Breast epithelium (tissue), 4 donors: ENCODE measurements around the gene PNMT. TPM values are rescaled to one million over a fixed set of nuclear protein-coding genes. Genes with fewer than 3 reads are reported as not detected.

Experiments
- DNase-seq, 2 donors: peaks; one replicate each; pipeline ENCODE4 v3.0.0-alpha.2; 2019; ENCODE audit warnings: low spot score in 2 of 2
- H3K27ac ChIP-seq, 2 donors: fragments of 200-600 bp; sonication (generic) in 1 of 2; one replicate each; pipeline ENCODE4 v1.5.1; 2016 to 2019; ENCODE audit warnings: mild to moderate bottlenecking in 1 of 2
- H3K27me3 ChIP-seq, 2 donors: fragments of 200-600 bp; sonication (generic) in 1 of 2; one replicate each; pipeline versions ENCODE4 v1.5.1 to v1.6.0; 2017 to 2019; ENCODE audit warnings: control low read depth in 1 of 2, mild to moderate bottlenecking in 1 of 2
- H3K36me3 ChIP-seq: fragments of 200-600 bp; one replicate; pipeline ENCODE4 v1.5.1; 2019
- H3K4me1 ChIP-seq, 2 donors: fragments of 200-600 bp; sonication (generic); one replicate each; pipeline ENCODE4 v1.5.1; 2016 to 2019; ENCODE audit warnings: control low read depth in 1 of 2
- H3K4me3 ChIP-seq, 3 donors: fragments of 200-600 bp; sonication (generic); 1 replicate in 2 of 3; 2 replicates in 1 of 3; pipeline ENCODE4 v1.5.1; 2016 to 2019; ENCODE audit warnings: mild to moderate bottlenecking in 3 of 3, moderate library complexity in 2 of 3
- H3K9me3 ChIP-seq, 2 donors: fragments of 200-600 bp; sonication (generic) in 1 of 2; one replicate each; pipeline ENCODE4 v1.5.1; 2016 to 2019; ENCODE audit warnings: control low read depth in 1 of 2
- POLR2A ChIP-seq: fragments of 450-650 bp; IDR thresholded peaks from one replicate; pipeline ENCODE4 v1.6.1; 2016; ENCODE audit warnings: antibody characterized with exemption, mild to moderate bottlenecking, moderate library complexity
- POLR2AphosphoS5 ChIP-seq, 3 donors: sonication (generic); formaldehyde crosslinking; IDR thresholded peaks; one replicate each; pipeline ENCODE4 v1.6.1; 2017; ENCODE audit warnings: antibody characterized with exemption in 3 of 3
- intact Hi-C: fragments of 100-400 bp; cut with DNase I; formaldehyde crosslinking; loops from one replicate; pipeline ENCODE4 v1.15.1; 2023; ENCODE audit warnings: low total_unique reads
- total RNA-seq, 3 donors: library from RNA; depleted of rRNA; stranded (reverse); fragments of >200 nt; gene quantifications; one replicate each; pipeline ENCODE4 v1.1.0, GENCODE V29; 2016
- TF ChIP-seq, protein P1 (sequence below), 3 donors: fragments of 450-650 bp; IDR thresholded peaks; one replicate each; pipeline ENCODE4 v1.5.1; 2016 to 2017; ENCODE audit warnings: antibody characterized with exemption in 3 of 3, mild to moderate bottlenecking in 3 of 3, moderate library complexity in 3 of 3

PNMT gene
- total RNA-seq, 3 donors from 2014 or later = 1.6 to 9.5 (median 5.1) TPM

- Histone ChIP-seq H3K9me3 (no peaks in the 10 kb centered on the region), H3K4me3 (no peak overlapping the region), H3K36me3 (no peaks in the 10 kb centered on the region), H3K27me3 (peaks cover 0 to 3% of the 10 kb centered on the region in 2 donors), H3K4me1 (peaks cover 6 to 24% of the 10 kb centered on the region in 2 donors), H3K27ac (no peak overlapping the region)
- intact Hi-C loops = loop anchor here (10.0 kb wide), 1 partner anchor 132 kb away; no protein-coding TSS in a partner anchor
- DNase-seq = no peak
- TF ChIP-seq POLR2AphosphoS5 (IDR thresholded peaks at IDR 0.05) (no peak), POLR2A (no peak)
- TF ChIP-seq, protein P1, sequence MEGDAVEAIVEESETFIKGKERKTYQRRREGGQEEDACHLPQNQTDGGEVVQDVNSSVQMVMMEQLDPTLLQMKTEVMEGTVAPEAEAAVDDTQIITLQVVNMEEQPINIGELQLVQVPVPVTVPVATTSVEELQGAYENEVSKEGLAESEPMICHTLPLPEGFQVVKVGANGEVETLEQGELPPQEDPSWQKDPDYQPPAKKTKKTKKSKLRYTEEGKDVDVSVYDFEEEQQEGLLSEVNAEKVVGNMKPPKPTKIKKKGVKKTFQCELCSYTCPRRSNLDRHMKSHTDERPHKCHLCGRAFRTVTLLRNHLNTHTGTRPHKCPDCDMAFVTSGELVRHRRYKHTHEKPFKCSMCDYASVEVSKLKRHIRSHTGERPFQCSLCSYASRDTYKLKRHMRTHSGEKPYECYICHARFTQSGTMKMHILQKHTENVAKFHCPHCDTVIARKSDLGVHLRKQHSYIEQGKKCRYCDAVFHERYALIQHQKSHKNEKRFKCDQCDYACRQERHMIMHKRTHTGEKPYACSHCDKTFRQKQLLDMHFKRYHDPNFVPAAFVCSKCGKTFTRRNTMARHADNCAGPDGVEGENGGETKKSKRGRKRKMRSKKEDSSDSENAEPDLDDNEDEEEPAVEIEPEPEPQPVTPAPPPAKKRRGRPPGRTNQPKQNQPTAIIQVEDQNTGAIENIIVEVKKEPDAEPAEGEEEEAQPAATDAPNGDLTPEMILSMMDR (IDR thresholded peaks at IDR 0.05) = no peak
Observed at GRCh38 chr17:39622380-39623006, 45.8 kb upstream of the PNMT start.

DNA sequence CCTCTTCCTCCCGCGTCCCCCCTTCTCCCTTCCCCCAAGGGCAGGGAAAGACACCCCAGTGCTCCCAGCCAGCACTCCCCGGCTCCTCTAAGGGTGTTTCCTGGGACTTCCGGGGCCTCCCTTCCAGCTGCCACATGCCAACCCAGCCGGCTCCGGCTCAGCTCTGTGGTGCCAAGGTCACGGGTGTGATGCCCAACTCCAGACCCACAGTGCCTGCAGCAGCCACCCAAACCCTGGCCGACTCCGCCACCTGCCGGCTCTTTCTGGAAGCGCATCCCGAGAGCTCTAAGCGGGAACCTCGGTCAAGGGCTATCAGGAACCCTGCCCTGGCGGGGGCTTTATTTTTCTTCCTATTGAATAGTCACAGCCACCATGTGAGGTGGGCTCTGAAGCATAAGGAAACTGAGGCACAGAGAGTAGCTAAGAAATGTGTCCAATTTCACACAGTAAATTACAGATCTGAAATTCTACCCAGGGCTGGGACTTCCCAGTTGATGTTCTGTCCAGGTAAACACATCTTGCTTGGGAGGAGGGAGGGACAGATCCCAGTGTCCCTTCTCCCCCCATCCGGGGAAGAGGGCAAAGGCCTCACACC lies 44.8 kb upstream of the PNMT start:
- Histone ChIP-seq H3K9me3 (no peaks in the 10 kb centered on the region), H3K27me3 (peaks cover 0 to 3% of the 10 kb centered on the region in 2 donors), H3K36me3 (no peaks in the 10 kb centered on the region), H3K27ac (no peak overlapping the region), H3K4me1 (peaks cover 6 to 24% of the 10 kb centered on the region in 2 donors), H3K4me3 (no peak overlapping the region)
- DNase-seq = peak; percentile 80 to 90
- intact Hi-C loops = loop anchor here (10.0 kb wide), 1 partner anchor 131 kb away; no protein-coding TSS in a partner anchor
- TF ChIP-seq POLR2A = no peak
- TF ChIP-seq, protein P1 (IDR thresholded peaks at IDR 0.05) = peak; percentile 86 to 95 (median 88)

GRCh38 chr17:39624313-39624712 lies 43.9 kb upstream of the PNMT start:
- H3K36me3 ChIP-seq = no peaks in the 10 kb centered on the region
- no peak overlapping the region for H3K4me3 ChIP-seq
- H3K4me1 ChIP-seq = peaks cover 6 to 24% of the 10 kb centered on the region in 2 donors
- TF ChIP-seq POLR2A (no peak), POLR2AphosphoS5 (IDR thresholded peaks at IDR 0.05) (no peak)
- TF ChIP-seq, protein P1 (IDR thresholded peaks at IDR 0.05) = no peak
- H3K27me3 ChIP-seq = peaks cover 0 to 3% of the 10 kb centered on the region in 2 donors
- H3K9me3 ChIP-seq = no peaks in the 10 kb centered on the region
- intact Hi-C loops = loop anchor here (10.0 kb wide), 1 partner anchor 130 kb away; no protein-coding TSS in a partner anchor
- no peak for DNase-seq
- no peak overlapping the region for H3K27ac ChIP-seq

DNA sequence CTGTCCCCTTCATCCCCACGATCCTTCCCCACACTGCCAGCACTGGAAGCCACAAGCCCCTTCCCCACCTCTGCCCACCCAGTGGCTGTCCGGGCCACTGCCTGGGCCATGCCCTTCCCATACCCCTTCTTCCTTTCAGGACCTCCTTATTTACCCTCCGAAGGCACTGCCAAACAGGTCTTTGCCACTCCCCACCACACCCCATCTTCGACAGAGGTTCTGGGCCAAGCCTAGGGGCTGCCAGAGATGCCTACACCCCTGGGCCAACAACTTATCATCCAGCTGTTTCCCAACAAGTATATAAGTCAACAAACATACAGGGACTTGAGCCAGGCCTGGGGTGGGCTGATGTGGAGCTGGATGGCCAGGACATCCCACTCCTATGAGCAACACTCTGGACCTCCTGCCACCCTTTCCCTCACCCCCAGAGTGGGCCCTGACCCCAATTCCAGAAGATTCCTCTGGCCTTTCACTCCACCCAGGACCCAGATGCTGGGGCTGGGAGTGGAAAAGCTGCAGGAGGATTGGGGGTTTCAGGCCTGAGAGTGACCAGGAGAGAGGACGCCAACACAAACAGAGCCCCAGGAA lies 43.0 kb upstream of the PNMT start:
- Histone ChIP-seq H3K4me3 (no peak overlapping the region), H3K27me3 (peaks cover 0 to 3% of the 10 kb centered on the region in 2 donors), H3K4me1 (peaks cover 6 to 24% of the 10 kb centered on the region in 2 donors), H3K9me3 (no peaks in the 10 kb centered on the region), H3K27ac (no peak overlapping the region), H3K36me3 (no peaks in the 10 kb centered on the region)
- no peak for TF ChIP-seq POLR2A
- TF ChIP-seq, protein P1 (IDR thresholded peaks at IDR 0.05) = no peak
- TF ChIP-seq POLR2AphosphoS5 (IDR thresholded peaks at IDR 0.05) = no peak
- no peak for DNase-seq
- intact Hi-C loops = loop anchor here (10.0 kb wide), 1 partner anchor 130 kb away; no protein-coding TSS in a partner anchor
